Osteoblast (primary cell): Measurements from ENCODE around the gene OAS1. TPM values are rescaled to one million over a fixed set of nuclear protein-coding genes. Genes with fewer than 3 reads are reported as not detected.

ENCODE experiments used
- DNase-seq: peaks from one replicate; pipeline ENCODE4 v3.0.0; 2011; ENCODE audit warnings: low spot score, mixed read lengths; ENCODE audit not compliant: insufficient read length; ENCODE audit errors: missing footprints
- H2AFZ ChIP-seq: 2 replicates; pipeline ENCODE4 v1.6.0; 2011; ENCODE audit warnings: mild to moderate bottlenecking, low read length
- H3K27ac ChIP-seq: 2 replicates; pipeline ENCODE4 v1.5.1; 2011; ENCODE audit warnings: mild to moderate bottlenecking, low read depth, low read length, moderate library complexity
- H3K27me3 ChIP-seq: 2 replicates; pipeline ENCODE4 v1.6.0; 2012; ENCODE audit warnings: mild to moderate bottlenecking, control low read depth, inconsistent platforms, low read length, moderate library complexity; ENCODE audit not compliant: insufficient read depth
- H3K36me3 ChIP-seq: 2 replicates; pipeline ENCODE4 v1.5.1; 2011; ENCODE audit warnings: mild to moderate bottlenecking, low read length, control low read depth, moderate library complexity; ENCODE audit not compliant: insufficient read depth
- H3K4me1 ChIP-seq: 2 replicates; pipeline ENCODE4 v1.5.1; 2011; ENCODE audit warnings: mild to moderate bottlenecking, low read length, control low read depth, moderate library complexity; ENCODE audit not compliant: insufficient read depth
- H3K4me2 ChIP-seq: 2 replicates; pipeline ENCODE4 v1.6.0; 2011; ENCODE audit warnings: mild to moderate bottlenecking, low read length; ENCODE audit not compliant: insufficient read depth
- H3K4me3 ChIP-seq: fragments of 200-600 bp; sonication (generic); 3 replicates; pipeline ENCODE4 v1.5.1; 2012; ENCODE audit warnings: mild to moderate bottlenecking, low read length, inconsistent platforms; ENCODE audit not compliant: insufficient read depth
- H3K79me2 ChIP-seq: 2 replicates; pipeline ENCODE4 v1.6.0; 2012; ENCODE audit warnings: mild to moderate bottlenecking, low read length, control low read depth, inconsistent platforms; ENCODE audit not compliant: insufficient read depth
- H3K9me3 ChIP-seq: 2 replicates; pipeline ENCODE4 v1.5.1; 2011; ENCODE audit warnings: low read depth, low read length, control low read depth
- H4K20me1 ChIP-seq: 2 replicates; pipeline ENCODE4 v1.6.0; 2012; ENCODE audit warnings: mild to moderate bottlenecking, low read length, control low read depth; ENCODE audit not compliant: insufficient read depth
- CTCF ChIP-seq: IDR thresholded peaks from 2 replicates; pipeline ENCODE4 v1.5.1; 2011; ENCODE audit warnings: mild to moderate bottlenecking, low read depth, low read length, moderate library complexity; ENCODE audit errors: extremely low read depth
- total RNA-seq: library from RNA; depleted of rRNA; stranded (reverse); fragments of >200 nt; gene quantifications from 2 replicates; pipeline ENCODE4 v1.2.3, GENCODE V29; 2012

Gene OAS1
- total RNA-seq, 1 donor, result 3.6 TPM

DNA sequence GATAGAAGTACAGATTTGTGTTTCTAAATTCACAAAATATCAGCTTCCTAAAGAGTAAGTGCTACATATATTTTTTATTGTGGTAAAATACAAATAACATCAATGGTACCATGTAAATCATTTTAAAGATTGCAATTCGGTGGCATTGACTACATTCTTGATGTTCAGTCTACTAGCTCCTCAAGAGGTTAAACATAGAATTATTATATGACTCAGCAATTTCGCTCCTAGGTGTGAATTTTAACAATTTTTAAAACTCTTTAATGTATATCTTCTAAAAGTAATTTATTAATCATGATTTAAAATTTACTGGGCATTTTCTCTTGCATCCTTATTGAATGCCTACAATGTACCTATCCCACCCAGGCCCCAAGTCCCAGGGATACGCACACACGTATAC is 29.8 kb upstream of the OAS1 start:
- no peak overlapping the region for H2AFZ ChIP-seq
- no peak overlapping the region for H3K4me3 ChIP-seq
- no peak for TF ChIP-seq CTCF
- H3K27me3 ChIP-seq, result peaks cover 22% of the 10 kb centered on the region
- no peaks in the 10 kb centered on the region for H3K79me2 ChIP-seq
- no peaks in the 10 kb centered on the region for H3K36me3 ChIP-seq
- H3K27ac ChIP-seq, result no peak overlapping the region
- no peak overlapping the region for H3K4me2 ChIP-seq
- H3K4me1 ChIP-seq, result no peaks in the 10 kb centered on the region
- H3K9me3 ChIP-seq, result no peaks in the 10 kb centered on the region
- H4K20me1 ChIP-seq, result no peaks in the 10 kb centered on the region
- DNase-seq, result no peak

DNA sequence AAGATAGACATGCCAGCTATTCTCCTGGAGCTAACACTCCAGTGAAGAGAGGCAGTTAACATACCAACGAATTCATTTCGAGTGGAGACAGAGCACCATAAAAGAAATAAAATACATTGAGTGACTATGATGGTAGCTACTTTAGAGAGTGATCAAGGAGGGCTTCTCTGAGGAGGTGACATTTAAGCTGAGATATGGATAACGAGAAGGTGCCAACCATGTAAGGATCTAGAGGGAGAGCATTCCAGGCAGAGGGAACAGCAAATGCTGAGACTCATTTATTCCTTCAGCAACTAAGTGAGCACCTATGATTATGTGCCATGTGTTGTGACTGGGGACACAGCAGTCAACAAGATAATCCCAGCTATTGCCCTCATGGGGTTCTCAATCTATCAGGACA is 28.3 kb upstream of the OAS1 start:
- Histone ChIP-seq H3K4me3 (no peak overlapping the region), H3K27me3 (peaks cover 12% of the 10 kb centered on the region), H3K4me1 (no peaks in the 10 kb centered on the region), H3K36me3 (no peaks in the 10 kb centered on the region), H4K20me1 (no peaks in the 10 kb centered on the region), H3K4me2 (no peak overlapping the region), H2AFZ (no peak overlapping the region), H3K79me2 (no peaks in the 10 kb centered on the region), H3K27ac (no peak overlapping the region), H3K9me3 (no peaks in the 10 kb centered on the region)
- no peak for TF ChIP-seq CTCF
- DNase-seq, result no peak

- no peaks in the 10 kb centered on the region for H3K79me2 ChIP-seq
- DNase-seq, result no peak
- no peak overlapping the region for H2AFZ ChIP-seq
- H3K36me3 ChIP-seq, result no peaks in the 10 kb centered on the region
- peaks cover 9% of the 10 kb centered on the region for H3K27me3 ChIP-seq
- no peak overlapping the region for H3K27ac ChIP-seq
- H4K20me1 ChIP-seq, result no peaks in the 10 kb centered on the region
- no peaks in the 10 kb centered on the region for H3K4me1 ChIP-seq
- no peak overlapping the region for H3K4me3 ChIP-seq
- no peak for TF ChIP-seq CTCF
- no peak overlapping the region for H3K4me2 ChIP-seq
- no peaks in the 10 kb centered on the region for H3K9me3 ChIP-seq
These were observed 27.5 kb upstream of the OAS1 start for GRCh38 chr12:112879191-112879705.

DNA sequence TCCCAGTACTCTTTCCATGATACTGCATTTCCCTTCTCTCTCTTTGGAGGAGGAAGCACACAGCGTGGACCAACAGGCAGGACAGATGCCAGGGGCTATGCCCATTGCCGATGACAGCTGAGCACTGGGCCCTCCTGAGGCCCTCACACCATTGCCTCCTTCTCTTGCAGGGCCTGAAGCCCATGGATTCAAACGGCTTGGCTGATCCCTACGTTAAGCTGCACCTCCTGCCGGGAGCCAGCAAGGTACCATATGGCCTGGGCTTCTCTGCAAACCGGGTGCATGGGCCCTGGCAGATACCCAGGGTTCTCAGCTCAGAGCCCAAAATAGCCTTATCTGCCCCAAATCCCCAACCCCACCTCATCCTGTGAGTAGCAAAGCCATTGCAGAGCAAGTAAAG is 25.2 kb upstream of the OAS1 start:
- no peak overlapping the region for H2AFZ ChIP-seq
- TF ChIP-seq CTCF, result no peak
- H3K36me3 ChIP-seq, result no peaks in the 10 kb centered on the region
- DNase-seq, result no peak
- H4K20me1 ChIP-seq, result no peaks in the 10 kb centered on the region
- H3K4me2 ChIP-seq, result no peak overlapping the region
- no peak overlapping the region for H3K27ac ChIP-seq
- H3K4me3 ChIP-seq, result no peak overlapping the region
- no peaks in the 10 kb centered on the region for H3K79me2 ChIP-seq
- no peaks in the 10 kb centered on the region for H3K9me3 ChIP-seq
- no peaks in the 10 kb centered on the region for H3K4me1 ChIP-seq
- H3K27me3 ChIP-seq, result peaks cover 9% of the 10 kb centered on the region
